HG02938 (cell line): Measurements from ENCODE around the gene METTL14.

Experiments used
- ATAC-seq: cut with Tn5 transposase; IDR thresholded peaks from one replicate; pipeline ENCODE4 v1.9.1; 2021; ENCODE audit warnings: mild to moderate bottlenecking, moderate library complexity; ENCODE audit not compliant: unreplicated experiment

The METTL14 gene

GRCh38 chr4:118756958-118757357 is 71.8 kb downstream of the METTL14 start:
- ATAC-seq = no peak

DNA sequence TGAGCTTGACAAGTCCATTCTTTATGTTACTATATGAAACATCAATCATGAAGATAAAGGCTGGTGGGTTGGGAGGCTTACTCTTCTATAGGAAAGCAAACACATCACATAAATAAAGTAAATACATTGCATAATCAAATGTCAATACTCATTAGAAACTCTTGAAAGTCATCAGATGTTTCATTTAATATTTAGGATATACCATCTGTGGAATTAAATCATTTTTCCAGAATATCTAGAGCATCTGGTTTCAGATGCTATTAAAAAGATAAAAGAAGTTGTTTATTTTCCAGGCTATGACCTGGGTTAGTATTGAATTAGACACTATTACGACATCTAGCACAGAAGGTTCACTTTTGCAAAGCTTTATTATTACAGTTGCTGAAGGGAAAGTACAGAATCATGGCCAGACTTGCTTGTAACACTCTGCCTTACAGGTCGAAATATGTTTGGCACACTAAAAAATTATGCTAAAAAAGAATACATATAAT is 72.6 kb downstream of the METTL14 start:
- ATAC-seq = no peak

GRCh38 chr4:118758293-118758692 is 73.1 kb downstream of the METTL14 start:
- ATAC-seq = no peak

DNA sequence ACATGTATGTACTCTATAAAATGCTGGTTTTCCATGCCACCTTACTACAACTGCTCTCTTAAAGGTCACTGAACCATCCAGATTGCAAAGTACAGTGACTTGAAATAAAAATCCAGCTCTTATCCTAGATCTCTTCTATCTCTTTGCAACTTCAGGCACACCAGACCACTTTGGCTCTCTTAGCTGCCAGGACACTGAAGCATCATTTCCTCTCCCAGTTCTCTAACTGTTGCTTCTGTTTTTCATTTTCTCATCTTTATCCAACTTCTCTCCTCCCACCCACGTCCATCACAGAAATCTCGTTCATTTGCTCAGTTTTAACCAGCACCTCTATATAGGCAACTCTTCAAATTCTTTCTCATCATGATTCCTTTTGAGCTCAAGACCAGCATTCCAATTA is 74.3 kb downstream of the METTL14 start:
- ATAC-seq = no peak

GRCh38 chr4:118760092-118760491 is 74.9 kb downstream of the METTL14 start:
- ATAC-seq = peak; percentile 43

- ATAC-seq = peak; percentile 99
Measured at GRCh38 chr4:118760493-118760892, 75.3 kb downstream of the METTL14 start.

DNA sequence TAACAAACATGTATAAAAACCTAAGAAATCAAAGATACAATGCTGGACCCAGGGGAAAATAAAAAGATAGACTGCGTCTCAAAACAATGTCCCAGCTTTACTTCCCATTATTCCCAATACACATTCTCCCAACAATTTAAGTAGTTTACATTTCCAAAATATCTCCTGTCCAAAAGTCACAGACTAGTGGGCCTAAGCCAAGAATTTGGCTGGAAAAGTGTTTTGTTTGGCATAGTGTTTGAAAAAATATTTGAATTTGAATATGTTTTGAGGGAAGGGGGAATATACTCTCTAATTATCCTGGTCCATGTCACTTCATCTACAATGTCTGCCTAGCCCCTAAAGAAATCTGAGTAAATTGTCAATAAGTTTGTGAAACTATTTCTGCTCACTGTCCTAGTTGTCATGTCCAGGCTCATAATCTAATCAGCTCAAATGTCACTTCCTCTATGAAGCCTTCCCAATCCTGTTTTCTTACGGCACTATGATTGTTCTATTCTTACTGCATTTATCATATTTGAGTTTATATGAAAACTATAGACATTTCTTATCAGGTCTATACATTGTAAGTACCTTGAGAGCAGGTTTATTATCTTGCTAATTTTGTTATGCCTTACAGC is 76.3 kb downstream of the METTL14 start:
- no peak for ATAC-seq

DNA sequence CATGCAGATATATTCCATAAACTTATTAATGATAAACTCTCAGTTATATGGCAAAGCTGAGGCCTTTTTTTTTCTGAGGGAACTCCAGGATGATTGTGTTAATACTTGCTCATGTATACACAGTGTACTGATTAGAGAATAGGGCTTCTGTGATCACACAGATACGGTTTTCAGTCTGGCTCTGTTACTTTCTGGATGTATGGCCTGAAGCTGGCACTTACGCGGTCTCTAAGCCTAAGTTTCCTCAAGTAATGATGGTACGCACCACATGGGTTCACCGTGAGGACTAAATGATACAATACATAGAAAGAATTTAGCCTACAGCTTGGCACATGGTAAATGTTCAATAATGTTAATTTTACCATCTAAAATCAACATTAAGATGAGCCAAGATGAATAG is 77.0 kb downstream of the METTL14 start:
- no peak for ATAC-seq

DNA sequence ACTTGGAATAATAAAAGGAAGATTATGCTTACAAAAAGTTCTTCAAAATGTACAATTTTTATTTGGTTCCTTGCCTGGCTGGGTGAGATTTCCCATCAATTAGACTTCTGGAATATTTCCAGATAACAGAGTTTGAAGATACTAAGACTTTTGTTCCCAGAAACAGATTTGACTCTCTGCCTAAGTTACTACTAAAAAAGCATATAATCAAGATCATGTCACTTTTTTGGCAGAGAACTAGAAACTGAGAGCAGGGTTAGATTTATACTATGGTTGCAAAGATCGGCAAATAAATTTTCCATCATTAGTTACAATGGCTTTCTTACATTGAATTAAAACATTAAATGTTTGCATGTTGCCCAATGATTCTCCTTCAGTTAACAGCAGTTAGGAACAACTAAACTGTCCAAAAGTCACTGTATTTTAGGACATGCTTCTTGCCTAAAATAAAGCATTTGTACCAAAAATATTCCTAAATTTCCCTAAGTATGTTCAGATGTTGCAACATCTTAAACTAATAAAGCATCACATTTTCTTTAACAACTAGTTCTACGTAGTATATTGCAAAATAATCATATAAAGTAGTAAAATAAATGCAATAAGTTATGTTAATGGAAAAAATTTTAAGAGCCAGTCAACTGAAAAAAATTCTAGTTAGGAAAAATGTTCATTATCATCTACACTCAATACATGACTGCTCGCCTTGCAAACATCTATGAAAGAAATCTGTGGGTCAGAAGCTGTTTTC is 77.7 kb downstream of the METTL14 start:
- ATAC-seq = no peak
